ENCODE measurements around the gene SAMD4B.

DNA sequence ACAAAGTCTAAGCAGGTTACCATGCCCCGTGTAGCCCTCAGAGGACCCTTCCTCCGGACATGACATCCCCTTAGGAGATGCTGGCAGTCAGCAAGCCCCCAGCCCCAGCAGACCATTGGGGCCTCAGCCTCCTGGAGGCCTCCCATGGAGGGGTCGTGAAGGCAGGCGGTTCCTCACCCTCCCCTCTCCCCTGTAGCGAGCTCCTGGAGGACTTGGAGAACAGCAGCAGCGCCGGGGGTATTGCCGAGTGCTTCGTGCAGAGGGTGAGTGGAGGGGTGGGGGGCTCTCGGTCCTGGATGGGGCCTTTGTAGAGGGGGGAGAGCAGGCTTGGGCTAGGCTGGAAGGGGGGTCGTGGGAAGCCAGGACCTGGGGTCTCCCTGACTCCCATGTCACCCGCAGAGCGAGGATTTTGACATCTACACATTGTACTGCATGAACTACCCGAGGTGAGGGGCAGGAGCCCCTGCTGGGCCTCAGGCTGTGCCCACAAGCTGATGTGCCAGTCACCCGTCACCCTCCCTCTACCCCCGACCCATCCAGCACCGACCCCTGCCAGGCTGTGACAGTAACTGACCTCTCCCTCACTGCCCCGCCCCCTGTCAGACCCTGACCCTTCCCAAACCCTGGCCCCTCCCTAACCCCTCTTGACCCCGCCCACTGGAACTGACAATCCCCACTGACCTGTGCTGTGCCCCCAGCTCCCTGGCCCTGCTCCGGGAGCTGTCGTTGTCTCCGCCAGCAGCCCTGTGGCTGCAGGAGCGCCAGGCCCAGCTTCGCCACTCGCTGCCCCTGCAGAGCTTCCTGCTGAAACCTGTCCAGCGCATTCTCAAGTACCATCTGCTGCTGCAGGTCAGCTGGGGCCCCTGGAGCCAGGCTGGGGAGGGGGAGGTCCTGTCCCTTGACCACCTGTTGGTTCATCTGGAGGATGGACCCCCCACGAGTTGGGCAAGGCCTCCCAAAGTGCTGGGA lies 74.2 kb downstream of the SAMD4B start:
- no peak for TF ChIP-seq EZH2 (IDR thresholded peaks at IDR 0.05; ENCODE audit: low read depth, unreplicated experiment)
- no peak for TF ChIP-seq POLR2AphosphoS5 (IDR thresholded peaks at IDR 0.05; ENCODE audit: low read depth)
- TF ChIP-seq, protein P1, sequence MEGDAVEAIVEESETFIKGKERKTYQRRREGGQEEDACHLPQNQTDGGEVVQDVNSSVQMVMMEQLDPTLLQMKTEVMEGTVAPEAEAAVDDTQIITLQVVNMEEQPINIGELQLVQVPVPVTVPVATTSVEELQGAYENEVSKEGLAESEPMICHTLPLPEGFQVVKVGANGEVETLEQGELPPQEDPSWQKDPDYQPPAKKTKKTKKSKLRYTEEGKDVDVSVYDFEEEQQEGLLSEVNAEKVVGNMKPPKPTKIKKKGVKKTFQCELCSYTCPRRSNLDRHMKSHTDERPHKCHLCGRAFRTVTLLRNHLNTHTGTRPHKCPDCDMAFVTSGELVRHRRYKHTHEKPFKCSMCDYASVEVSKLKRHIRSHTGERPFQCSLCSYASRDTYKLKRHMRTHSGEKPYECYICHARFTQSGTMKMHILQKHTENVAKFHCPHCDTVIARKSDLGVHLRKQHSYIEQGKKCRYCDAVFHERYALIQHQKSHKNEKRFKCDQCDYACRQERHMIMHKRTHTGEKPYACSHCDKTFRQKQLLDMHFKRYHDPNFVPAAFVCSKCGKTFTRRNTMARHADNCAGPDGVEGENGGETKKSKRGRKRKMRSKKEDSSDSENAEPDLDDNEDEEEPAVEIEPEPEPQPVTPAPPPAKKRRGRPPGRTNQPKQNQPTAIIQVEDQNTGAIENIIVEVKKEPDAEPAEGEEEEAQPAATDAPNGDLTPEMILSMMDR (conservative IDR thresholded peaks at IDR 0.05; ENCODE audit: low read depth in 2 of 2) = no peak
- no peak for TF ChIP-seq ZNF331 (CRISPR knock-in tag; IDR thresholded peaks at IDR 0.05; ENCODE audit: low read depth)
- no peak for TF ChIP-seq CREB1 (CRISPR knock-in tag; IDR thresholded peaks at IDR 0.05; ENCODE audit: low read depth)
- no peak for TF ChIP-seq EZH2phosphoT487 (IDR thresholded peaks at IDR 0.05; ENCODE audit: unreplicated experiment)
- no peak for TF ChIP-seq ZNF114 (CRISPR knock-in tag; IDR thresholded peaks at IDR 0.05)
- TF ChIP-seq, protein P2, sequence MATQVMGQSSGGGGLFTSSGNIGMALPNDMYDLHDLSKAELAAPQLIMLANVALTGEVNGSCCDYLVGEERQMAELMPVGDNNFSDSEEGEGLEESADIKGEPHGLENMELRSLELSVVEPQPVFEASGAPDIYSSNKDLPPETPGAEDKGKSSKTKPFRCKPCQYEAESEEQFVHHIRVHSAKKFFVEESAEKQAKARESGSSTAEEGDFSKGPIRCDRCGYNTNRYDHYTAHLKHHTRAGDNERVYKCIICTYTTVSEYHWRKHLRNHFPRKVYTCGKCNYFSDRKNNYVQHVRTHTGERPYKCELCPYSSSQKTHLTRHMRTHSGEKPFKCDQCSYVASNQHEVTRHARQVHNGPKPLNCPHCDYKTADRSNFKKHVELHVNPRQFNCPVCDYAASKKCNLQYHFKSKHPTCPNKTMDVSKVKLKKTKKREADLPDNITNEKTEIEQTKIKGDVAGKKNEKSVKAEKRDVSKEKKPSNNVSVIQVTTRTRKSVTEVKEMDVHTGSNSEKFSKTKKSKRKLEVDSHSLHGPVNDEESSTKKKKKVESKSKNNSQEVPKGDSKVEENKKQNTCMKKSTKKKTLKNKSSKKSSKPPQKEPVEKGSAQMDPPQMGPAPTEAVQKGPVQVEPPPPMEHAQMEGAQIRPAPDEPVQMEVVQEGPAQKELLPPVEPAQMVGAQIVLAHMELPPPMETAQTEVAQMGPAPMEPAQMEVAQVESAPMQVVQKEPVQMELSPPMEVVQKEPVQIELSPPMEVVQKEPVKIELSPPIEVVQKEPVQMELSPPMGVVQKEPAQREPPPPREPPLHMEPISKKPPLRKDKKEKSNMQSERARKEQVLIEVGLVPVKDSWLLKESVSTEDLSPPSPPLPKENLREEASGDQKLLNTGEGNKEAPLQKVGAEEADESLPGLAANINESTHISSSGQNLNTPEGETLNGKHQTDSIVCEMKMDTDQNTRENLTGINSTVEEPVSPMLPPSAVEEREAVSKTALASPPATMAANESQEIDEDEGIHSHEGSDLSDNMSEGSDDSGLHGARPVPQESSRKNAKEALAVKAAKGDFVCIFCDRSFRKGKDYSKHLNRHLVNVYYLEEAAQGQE (IDR thresholded peaks at IDR 0.05; ENCODE audit: unreplicated experiment) = no peak

Data from GM23338 (cell line).